ENCODE results near the gene L3MBTL2. TPM values are rescaled to one million over a fixed set of nuclear protein-coding genes. Genes with fewer than 3 reads are reported as not detected.
A peak's percentile ranks its signal among the peaks of the same experiment; 100 is the strongest.

L3MBTL2 gene
- total RNA-seq, 1 experiment from 2014 or later, result 24.7 TPM

DNA sequence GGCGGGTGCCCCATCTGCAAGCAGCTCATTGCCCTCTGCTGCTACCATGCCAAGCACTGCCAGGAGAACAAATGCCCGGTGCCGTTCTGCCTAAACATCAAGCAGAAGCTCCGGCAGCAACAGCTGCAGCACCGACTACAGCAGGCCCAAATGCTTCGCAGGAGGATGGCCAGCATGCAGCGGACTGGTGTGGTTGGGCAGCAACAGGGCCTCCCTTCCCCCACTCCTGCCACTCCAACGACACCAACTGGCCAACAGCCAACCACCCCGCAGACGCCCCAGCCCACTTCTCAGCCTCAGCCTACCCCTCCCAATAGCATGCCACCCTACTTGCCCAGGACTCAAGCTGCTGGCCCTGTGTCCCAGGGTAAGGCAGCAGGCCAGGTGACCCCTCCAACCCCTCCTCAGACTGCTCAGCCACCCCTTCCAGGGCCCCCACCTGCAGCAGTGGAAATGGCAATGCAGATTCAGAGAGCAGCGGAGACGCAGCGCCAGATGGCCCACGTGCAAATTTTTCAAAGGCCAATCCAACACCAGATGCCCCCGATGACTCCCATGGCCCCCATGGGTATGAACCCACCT, 28.0 kb upstream of the L3MBTL2 start:
- CTCF ChIA-PET, result no interaction called here
- TF ChIP-seq POLR2A (IDR thresholded peaks at IDR 0.05; ENCODE audit: borderline replicate concordance, extremely low read depth, insufficient read depth, insufficient read length) (no peak), EZH2 (IDR thresholded peaks at IDR 0.05) (no peak)
- no peak for ATAC-seq
- H3K9me3 ChIP-seq (ENCODE audit: control insufficient read depth in 1 of 2, insufficient read depth in 1 of 2, low read depth in 1 of 2, low read length in 2 of 2), result no peaks in the 10 kb centered on the region
- peaks cover 42 to 50% of the 10 kb centered on the region in 2 experiments for H3K36me3 ChIP-seq (ENCODE audit: control insufficient read depth in 1 of 2, insufficient read depth in 2 of 2, low read length in 2 of 2)
- BruUV-seq (replicated peaks), result TSS peak; percentile 21
- peaks cover 0 to 12% of the 10 kb centered on the region in 2 experiments; a peak in 1 of 4 replicates for H3K4me1 ChIP-seq (ENCODE audit: control insufficient read depth in 1 of 2, insufficient read depth in 2 of 2, low read length in 2 of 2)
- RAD21 ChIA-PET (ENCODE audit: low non-redundant PET in 1 of 2, low total read pairs in 2 of 2, uncharacterized antibody in 2 of 2, unreplicated experiment in 2 of 2), result no interaction called here
- no peak overlapping the region for H2AFZ ChIP-seq (ENCODE audit: low read depth, low read length, poor library complexity, severe bottlenecking)
- H3K4me3 ChIP-seq (replicated peaks in 1 of 2; ENCODE audit: low read depth in 1 of 2, low read length in 2 of 2), result no peak overlapping the region
- H3K9ac ChIP-seq (ENCODE audit: low read length), result no peak overlapping the region
- H4K20me1 ChIP-seq (ENCODE audit: insufficient read depth), result no peaks in the 10 kb centered on the region; the same call in 1 of the 2 replicates
- H3K79me2 ChIP-seq (ENCODE audit: insufficient read depth, low read length), result no peaks in the 10 kb centered on the region; the same call in 1 of the 2 replicates
- no peaks in the 10 kb centered on the region for H3K27me3 ChIP-seq (ENCODE audit: insufficient read depth, low read length)
- intact Hi-C loops (cut with micrococcal nuclease), result no loop called here
- no peak for DNase-seq (ENCODE audit: low read depth, low spot score)
- POLR2A ChIA-PET, result no interaction called here
- H3K27ac ChIP-seq (ENCODE audit: low read depth, low read length), result no peak overlapping the region
- no peaks in the 10 kb centered on the region for H3K9me2 ChIP-seq (ENCODE audit: insufficient read depth)
- H3K4me2 ChIP-seq (ENCODE audit: low read length), result no peak overlapping the region

- H2AFZ ChIP-seq (ENCODE audit: low read depth, low read length, poor library complexity, severe bottlenecking), result no peak overlapping the region
- no peak overlapping the region for H3K27ac ChIP-seq (ENCODE audit: low read depth, low read length)
- H3K9me2 ChIP-seq (ENCODE audit: insufficient read depth), result no peaks in the 10 kb centered on the region
- ChIA-PET RAD21 (ENCODE audit: low non-redundant PET in 1 of 2, low total read pairs in 2 of 2, uncharacterized antibody in 2 of 2, unreplicated experiment in 2 of 2) (no interaction called here), POLR2A (no interaction called here), CTCF (no interaction called here)
- ATAC-seq (no peak), DNase-seq (ENCODE audit: low read depth, low spot score) (no peak)
- H3K27me3 ChIP-seq (ENCODE audit: insufficient read depth, low read length), result no peaks in the 10 kb centered on the region
- no peaks in the 10 kb centered on the region; the same call in 1 of the 2 replicates for H4K20me1 ChIP-seq (ENCODE audit: insufficient read depth)
- H3K4me3 ChIP-seq (replicated peaks in 1 of 2; ENCODE audit: low read depth in 1 of 2, low read length in 2 of 2), result no peak overlapping the region
- H3K9ac ChIP-seq (ENCODE audit: low read length), result no peak overlapping the region
- no peaks in the 10 kb centered on the region for H3K9me3 ChIP-seq (ENCODE audit: control insufficient read depth in 1 of 2, insufficient read depth in 1 of 2, low read depth in 1 of 2, low read length in 2 of 2)
- no TSS peak for BruUV-seq (replicated peaks)
- H3K4me1 ChIP-seq (ENCODE audit: control insufficient read depth in 1 of 2, insufficient read depth in 2 of 2, low read length in 2 of 2), result peaks cover 0 to 12% of the 10 kb centered on the region in 2 experiments; a peak in 1 of 4 replicates
- no peaks in the 10 kb centered on the region; the same call in 1 of the 2 replicates for H3K79me2 ChIP-seq (ENCODE audit: insufficient read depth, low read length)
- peaks cover 36 to 44% of the 10 kb centered on the region in 2 experiments for H3K36me3 ChIP-seq (ENCODE audit: control insufficient read depth in 1 of 2, insufficient read depth in 2 of 2, low read length in 2 of 2)
- no peak overlapping the region for H3K4me2 ChIP-seq (ENCODE audit: low read length)
- intact Hi-C loops (cut with micrococcal nuclease), result no loop called here
- no peak for TF ChIP-seq SRF (IDR thresholded peaks at IDR 0.05; ENCODE audit: low read depth)
- TF ChIP-seq EZH2phosphoT487 (IDR thresholded peaks at IDR 0.05; ENCODE audit: borderline replicate concordance), result no peak
- TF ChIP-seq ZNF274 (IDR thresholded peaks at IDR 0.05; ENCODE audit: low read depth, low read length), result no peak
- TF ChIP-seq, protein P1, sequence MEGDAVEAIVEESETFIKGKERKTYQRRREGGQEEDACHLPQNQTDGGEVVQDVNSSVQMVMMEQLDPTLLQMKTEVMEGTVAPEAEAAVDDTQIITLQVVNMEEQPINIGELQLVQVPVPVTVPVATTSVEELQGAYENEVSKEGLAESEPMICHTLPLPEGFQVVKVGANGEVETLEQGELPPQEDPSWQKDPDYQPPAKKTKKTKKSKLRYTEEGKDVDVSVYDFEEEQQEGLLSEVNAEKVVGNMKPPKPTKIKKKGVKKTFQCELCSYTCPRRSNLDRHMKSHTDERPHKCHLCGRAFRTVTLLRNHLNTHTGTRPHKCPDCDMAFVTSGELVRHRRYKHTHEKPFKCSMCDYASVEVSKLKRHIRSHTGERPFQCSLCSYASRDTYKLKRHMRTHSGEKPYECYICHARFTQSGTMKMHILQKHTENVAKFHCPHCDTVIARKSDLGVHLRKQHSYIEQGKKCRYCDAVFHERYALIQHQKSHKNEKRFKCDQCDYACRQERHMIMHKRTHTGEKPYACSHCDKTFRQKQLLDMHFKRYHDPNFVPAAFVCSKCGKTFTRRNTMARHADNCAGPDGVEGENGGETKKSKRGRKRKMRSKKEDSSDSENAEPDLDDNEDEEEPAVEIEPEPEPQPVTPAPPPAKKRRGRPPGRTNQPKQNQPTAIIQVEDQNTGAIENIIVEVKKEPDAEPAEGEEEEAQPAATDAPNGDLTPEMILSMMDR (IDR thresholded peaks at IDR 0.05 in 2 of 3, conservative IDR thresholded peaks at IDR 0.05 in 1 of 3; ENCODE audit: borderline replicate concordance in 1 of 3, insufficient read depth in 1 of 3, low read depth in 2 of 3, low read length in 2 of 3), result no peak
- TF ChIP-seq ELF1 (IDR thresholded peaks at IDR 0.05; ENCODE audit: borderline replicate concordance, low read depth), result no peak
- TF ChIP-seq EZH2 (IDR thresholded peaks at IDR 0.05), result no peak
- no peak for TF ChIP-seq TCF7L2 (IDR thresholded peaks at IDR 0.05; ENCODE audit: borderline replicate concordance, extremely low read depth, insufficient read depth, insufficient read length)
- TF ChIP-seq RAD21 (IDR thresholded peaks at IDR 0.05; ENCODE audit: low read depth), result no peak
- TF ChIP-seq CBX3 (IDR thresholded peaks at IDR 0.05; ENCODE audit: low read depth), result no peak
- TF ChIP-seq, protein P2, sequence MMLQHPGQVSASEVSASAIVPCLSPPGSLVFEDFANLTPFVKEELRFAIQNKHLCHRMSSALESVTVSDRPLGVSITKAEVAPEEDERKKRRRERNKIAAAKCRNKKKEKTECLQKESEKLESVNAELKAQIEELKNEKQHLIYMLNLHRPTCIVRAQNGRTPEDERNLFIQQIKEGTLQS (IDR thresholded peaks at IDR 0.05), result no peak
- no peak for TF ChIP-seq MAX (IDR thresholded peaks at IDR 0.05)
- TF ChIP-seq SP1 (IDR thresholded peaks at IDR 0.05; ENCODE audit: low read depth), result no peak
Measured at GRCh38 chr22:41177622-41178424, 27.3 kb upstream of the L3MBTL2 start.

Measured in HCT116 (cell line).